HPDE6-E6E7 (cell line): Measurements from ENCODE around the gene YAE1.
"Not testable (repeated sequence)": the region's sequence is repeated elsewhere in the genome, so short reads cannot be mapped to it uniquely, and the experiment has no call there.

Experiments
- DNase-seq: peaks from one replicate; pipeline ENCODE4 v3.0.0; 2011; ENCODE audit warnings: missing footprints; ENCODE audit errors: extremely low spot score

YAE1 gene, protein sequence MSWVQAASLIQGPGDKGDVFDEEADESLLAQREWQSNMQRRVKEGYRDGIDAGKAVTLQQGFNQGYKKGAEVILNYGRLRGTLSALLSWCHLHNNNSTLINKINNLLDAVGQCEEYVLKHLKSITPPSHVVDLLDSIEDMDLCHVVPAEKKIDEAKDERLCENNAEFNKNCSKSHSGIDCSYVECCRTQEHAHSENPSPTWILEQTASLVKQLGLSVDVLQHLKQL

DNA sequence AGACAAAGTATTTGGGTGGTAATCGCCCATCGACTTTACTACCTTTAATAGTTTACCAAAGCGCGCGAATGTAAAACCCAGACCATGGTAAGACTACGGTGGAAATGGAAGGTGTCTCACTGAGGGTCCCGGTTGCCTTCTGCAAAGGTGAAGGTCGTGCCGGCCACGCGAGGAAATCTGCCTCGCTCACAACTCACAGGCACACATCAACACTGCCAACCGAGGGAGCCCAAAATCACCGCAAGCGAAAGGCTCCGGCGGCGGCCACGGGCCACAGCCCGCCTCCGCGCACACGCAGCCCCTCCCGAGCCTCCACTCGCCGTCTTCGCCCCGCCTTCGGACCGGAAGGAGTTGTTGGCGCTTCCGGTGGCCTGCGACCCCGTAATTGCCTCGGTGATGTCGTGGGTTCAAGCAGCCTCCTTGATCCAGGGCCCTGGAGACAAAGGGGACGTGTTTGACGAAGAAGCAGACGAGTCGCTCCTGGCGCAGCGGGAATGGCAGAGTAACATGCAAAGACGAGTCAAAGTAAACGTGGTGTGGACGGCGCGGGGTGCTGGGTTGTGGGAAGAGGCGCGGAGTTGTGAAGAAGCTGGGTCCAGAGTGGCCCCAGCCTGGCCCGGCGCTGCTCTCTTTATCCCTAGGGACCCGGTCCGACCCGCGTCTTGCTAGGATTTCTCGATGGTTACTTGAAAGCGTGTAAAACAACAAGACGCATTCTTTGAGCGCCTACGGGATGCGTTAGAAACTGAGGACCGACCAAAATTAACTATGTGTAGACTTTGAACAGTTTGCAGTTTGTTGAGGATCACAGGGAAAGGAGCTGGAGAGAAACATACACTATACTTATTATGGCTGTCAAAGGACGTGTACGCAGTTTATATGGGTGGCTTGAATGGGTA is at the start of gene YAE1:
YAE1 (plus strand) TSS at position 382 of the 899 bp plus-strand sequence; CDS start at position 397, 15 bp downstream.
- peak; percentile 77 for DNase-seq

DNA sequence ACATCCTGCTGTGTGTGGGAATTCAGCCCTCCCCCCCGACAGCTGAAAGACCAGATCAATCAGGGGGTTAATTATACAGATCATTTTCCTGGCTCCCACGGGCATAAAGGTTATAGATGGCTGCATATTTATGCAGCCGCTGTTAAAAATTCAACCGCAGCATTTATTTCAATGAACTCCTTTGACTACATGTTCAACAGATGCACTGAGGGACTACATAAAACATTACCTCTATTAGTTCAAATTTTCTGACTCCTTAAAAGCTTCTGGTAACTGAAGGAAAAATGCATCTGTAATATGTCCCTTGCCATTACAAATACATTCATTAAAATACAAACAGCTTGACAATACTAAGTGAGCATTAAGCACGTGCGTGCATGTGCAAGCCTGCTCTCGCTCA is 49.7 kb upstream of the YAE1 start:
- no peak for DNase-seq

DNA sequence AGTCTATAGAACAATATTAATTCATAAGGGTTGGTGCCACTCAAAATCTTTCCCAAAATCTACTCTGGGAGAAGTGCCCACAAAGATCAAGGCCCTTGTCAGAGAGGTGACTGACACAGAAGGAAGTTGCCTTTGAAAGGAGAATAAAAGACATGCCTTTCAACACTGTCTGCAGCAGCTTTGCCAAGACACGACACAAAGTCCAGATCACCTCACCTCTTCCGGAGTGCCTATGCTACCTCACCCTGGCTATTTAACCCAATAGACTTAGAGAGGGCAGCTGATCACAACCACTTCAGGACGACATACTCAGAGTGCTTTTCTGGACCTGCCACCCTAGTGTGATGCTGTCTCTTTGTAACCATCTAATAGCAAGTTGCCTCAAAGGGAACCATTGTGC is 49.0 kb upstream of the YAE1 start:
- no peak for DNase-seq

DNA sequence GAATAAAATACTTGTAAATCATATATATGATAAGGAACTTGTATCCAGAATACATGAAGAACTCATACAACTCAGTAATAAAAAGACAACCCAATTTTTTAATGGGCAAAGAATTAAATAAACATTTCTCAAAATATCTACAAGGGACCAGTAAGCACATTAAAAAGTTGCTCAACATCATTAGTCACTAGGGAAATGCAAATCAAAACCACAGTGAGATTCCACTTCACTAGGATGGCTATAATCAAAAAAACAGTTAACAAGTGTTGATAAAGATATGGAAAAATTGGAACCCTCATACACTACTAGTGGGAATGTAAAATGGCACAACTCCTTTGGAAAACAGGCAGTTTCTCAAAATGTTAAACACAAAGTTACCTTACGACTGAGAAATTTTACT is 40.3 kb upstream of the YAE1 start:
- no peak for DNase-seq

DNA sequence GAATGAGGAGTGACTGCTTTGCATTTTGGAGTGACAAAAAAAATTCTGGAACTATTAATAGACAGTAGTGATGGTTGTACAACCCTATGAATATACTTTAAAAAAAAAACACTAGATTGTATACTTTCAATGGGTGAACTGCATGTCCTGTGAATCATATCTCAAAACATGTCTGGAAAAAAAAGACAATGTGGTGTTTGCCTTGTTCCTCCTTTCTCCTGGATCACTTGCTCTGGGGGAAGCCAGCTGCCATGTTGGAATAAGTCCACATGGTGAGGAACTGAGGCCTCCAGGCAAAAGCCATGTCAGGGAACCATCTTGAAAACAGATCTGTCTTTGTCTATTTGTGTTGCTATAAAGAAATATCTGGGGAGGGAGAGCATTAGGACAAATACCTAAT is 39.5 kb upstream of the YAE1 start:
- DNase-seq = no peak

DNA sequence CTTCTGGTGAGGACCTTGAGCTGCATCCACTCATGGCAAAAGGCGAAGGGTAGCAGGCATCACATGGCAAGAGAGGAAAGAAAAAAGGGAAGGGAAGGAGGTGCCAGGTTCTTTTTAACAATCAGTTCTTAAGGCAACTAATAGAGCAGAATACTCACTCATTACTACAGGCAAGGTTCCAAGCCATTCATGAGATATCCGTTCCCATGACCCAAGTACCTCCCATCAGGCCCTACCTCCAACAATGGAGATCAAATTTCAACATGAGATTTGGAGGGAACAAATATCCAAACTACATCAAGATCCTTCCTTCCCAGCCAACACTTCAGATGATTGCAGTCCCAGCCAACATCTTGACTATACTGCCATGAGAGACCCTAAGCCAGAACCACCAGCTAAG is 38.9 kb upstream of the YAE1 start:
- DNase-seq = no peak

DNA sequence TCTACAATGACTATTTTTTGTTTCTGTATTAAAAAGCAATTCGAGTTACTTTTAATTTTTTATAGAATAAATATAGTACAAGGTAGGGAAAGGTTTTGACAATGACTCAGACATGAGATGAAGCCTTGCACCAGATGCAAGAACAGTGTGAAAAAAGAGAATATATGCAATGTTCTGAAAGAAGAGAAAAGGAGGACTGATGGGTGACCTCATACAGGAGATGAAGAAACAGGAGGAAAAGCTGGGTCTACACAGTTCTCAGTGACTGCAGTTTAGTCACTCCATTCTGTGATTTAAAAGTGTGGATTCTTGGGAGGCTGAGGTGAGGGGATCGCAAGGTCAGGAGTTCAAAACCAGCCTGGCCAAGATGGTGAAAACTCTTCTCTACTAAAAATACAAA is 38.3 kb upstream of the YAE1 start:
- DNase-seq = no peak

DNA sequence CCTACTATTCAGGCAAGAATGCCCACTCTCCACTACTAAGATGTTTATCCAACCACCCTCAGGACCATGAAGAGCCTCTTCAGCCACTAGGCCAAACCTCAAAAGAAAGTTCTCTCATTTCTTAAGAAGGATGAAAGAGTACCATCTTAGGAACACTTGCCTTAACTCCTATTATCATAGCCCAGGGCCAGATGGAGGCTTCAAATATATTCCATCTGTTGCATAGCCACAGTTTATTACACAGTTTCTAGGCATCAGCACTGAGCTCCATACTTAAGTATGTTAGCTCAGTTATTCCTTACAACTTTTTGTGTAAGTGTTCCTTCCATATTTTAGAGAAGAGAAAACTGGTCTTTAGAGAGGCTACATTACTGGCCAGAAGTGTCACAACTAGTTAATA is 37.4 kb upstream of the YAE1 start:
- no peak for DNase-seq

DNA sequence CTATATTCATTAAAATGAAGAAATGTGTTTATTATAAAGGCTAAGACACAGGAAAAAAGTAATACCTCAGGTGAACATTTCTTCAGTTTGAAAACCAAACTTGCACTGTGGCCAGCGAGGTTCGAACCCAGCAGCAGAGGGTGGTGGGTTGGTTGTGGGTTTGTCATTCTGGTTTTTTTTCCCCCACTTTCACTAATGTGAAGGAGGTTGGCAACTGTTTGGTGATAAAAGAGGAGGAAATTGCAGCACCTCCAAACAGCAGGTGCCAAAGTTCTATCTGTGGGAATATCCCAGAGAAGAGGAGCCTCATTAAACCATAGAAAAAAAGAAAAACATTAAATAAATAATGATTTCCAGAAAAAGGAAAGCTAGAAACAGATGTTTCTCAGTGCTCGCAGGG is 36.6 kb upstream of the YAE1 start:
- DNase-seq = no peak

DNA sequence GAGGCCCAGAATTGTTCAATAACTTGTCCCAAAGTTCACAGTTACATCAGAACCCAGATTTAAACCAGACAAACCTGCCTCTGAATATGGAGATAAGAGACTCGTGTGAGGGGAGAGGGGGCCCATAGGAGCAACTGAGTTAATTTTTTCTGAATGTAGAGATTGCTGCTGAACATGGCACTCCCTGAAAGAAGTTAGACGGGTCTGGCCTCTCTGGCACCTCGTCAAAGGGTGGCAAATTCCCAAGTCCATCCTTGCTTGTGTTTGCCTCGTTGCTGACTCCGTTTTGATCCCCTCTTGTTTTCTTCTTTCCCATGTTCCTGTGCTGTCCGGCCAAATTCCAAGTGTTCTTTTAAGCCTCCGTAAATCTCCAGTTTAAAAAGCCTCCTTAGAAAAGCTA is 35.2 kb upstream of the YAE1 start:
- DNase-seq = no peak

DNA sequence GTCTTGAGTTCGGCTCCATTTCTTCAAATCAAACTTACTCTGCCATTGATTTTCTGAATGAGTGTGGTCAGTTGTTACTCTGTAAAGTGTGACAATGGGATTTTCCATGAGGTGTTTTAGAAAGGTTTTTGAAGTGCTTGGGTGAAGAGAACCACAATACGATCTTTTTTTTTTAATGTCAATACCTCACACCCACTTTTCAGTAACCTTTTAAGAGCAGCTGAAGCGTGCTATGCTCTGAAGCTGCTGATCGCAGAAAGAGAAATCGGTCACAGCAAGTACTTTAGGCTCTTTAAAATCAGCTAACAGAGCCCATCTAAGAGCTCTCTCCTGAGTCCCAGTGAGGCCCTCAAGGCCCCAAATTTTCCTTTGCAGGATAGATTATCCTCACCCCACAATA is 34.4 kb upstream of the YAE1 start:
- no peak for DNase-seq

DNA sequence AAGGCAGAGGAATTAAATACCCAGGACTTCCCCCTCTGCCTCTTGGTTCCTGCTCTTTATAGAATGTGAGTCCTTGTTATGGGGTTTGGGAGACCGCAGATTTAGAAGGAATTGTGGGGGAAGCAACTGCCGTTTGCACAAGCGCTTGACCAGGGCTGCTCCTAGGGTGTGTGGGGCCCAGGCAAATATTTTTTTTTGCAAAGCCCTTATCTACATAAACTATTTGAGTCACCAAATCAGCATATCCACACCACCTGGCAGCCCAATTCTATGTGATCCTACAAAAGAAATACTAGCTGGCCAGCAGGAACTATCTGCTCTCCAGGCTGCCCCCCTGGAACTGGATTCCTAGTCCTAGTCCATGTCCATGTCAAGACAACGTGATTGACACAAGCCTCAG is 33.4 kb upstream of the YAE1 start:
- DNase-seq = no peak

DNA sequence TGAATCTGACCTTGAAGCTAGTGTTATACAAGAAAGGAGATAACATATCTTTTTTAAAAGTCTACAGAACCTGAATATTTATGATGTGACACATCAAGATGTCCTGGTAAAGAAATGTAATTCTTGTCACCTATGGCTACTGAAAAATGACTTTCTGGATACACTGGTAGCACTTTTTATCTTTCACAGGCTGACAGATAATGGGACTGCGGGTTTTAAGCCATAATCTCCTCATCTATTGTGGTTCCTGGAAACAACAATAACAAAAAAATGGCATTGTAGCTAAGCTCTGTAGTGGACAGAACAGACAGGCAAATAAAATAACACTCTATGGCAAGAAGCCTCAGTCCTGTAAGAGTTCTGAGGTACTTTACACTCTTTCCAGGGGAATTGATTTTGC is 31.6 kb upstream of the YAE1 start:
- no peak for DNase-seq

DNA sequence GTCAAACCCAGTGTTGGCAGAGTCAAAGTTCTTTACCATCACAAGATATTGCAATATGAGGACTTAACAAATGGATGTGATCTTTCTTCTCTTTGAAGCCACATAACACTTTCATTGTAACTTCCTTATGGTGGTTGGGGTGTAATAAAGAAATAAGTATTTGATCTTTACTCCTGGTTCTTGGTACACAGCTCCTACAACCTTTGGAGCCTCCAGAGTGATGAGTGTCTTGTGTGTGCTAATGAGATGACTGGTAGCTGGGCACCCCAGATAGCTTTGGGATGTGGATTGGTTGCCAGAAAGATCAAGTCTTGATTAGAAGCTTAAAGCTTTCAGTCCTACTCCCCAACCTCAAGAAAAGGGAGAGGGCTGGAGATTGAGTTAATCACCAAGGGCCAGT is 31.1 kb upstream of the YAE1 start:
- DNase-seq = no peak

DNA sequence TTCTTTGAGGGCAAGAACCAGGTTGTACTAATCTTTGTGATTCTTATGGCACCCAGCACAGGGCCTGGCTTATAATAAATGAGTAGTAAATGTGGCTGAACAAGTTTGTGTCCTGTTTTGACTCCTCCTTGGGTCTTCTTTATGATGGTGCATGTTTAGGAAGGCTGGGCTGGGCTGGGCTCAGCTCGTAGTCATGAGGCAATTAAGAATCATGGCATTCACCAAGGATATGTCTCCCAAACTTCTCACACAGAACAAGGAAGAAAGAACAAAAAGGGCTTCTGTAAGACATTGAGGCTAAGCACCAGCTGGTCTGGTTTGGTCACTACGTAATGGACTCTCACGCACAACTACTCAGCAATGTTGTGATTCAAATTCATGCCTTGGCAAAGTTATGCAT is 30.5 kb upstream of the YAE1 start:
- DNase-seq = no peak

DNA sequence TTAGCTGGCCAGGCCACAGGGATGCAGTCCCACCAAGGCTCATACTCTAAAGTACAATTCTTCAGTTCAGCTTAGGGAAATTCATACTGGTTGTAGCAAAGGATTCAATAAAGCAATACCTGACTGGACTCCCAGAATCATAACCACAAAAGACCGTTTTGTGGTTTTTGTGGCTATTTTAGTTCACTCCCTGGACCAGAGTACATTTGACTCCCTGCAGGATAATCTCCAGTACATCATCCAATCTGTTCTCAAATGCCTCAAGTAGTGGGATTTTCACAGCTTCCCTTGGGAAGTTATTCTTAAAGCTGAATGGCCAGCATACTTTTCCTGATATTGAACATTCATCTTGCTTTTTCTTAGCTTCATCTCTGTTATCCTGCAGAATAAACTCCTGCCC is 29.3 kb upstream of the YAE1 start:
- no peak for DNase-seq

DNA sequence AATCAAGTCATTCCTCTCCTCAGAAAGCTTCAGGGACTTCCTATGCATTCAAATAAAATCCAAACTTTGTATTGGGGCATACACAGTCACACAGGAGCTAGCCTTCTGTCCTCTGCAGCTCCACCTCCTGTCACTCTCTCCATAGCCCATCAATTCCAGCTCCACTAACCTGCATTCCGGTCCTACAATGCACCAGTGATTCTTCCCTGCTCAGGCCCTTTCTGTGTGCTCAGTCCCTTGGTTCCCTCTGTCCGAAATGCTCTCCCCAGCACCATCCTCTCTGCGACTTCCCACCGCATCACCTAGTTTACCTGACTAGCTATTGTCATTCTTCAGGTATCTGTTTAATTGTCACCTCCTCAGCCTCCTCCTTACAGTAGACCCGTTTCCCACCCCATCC is 26.4 kb upstream of the YAE1 start:
- no peak for DNase-seq

DNA sequence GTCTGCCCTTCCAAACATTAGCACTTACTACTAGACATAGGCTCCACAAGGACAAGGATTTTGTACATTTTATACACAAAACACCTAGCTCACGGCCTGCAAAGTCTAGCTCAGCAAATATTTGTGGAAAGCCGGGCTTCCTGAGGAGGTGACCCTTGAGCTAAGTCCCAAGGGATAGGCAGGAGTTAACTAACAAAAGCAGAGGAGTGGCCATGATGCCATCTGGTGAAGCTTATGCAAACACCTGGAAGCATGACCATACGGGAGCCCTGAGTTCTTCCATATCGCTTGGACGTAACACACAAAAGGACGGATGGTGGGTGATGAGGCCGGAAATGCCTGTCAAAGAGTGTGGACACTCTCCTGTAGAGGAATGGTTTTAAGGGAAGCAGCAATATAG is 25.9 kb upstream of the YAE1 start:
- no peak for DNase-seq

DNA sequence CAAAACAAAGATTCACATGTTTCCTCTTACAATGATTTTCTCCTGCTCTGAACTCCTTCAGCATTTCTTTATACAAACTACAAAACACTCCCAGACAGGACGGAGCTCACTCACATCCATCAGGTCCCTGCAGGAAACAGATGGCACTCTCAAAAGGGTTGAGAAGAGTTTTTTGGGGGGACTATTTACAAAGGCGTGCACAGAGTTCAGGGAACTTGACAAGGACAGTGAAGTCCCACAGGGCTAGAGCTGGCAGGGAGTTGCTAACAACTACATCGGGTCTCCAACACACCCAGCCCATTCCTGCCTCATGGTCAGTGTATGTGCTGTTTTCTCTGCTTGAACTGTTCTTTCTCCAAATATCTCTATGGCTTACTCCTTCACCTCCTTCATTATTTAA is 24.7 kb upstream of the YAE1 start:
- DNase-seq = no peak

DNA sequence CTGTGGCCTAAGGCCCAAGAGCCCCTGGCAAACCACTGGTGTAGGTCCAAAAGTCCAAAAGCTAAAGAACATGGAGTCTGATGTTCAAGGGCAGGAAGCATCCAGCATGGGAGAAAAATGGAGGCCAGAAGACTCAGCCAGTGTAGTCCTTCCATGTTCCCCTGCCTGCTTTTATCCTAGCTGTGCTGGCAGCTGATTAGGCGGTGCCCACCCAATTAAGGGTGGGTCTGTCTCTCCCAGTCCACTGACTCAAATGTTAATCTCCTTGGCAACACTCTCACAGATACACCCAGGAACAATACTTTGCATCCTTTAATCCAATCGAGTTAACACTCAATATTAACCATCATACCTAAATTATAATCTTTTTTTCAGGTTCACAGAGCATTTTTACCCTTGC is 21.4 kb upstream of the YAE1 start:
- not testable (repeated sequence) for DNase-seq

DNA sequence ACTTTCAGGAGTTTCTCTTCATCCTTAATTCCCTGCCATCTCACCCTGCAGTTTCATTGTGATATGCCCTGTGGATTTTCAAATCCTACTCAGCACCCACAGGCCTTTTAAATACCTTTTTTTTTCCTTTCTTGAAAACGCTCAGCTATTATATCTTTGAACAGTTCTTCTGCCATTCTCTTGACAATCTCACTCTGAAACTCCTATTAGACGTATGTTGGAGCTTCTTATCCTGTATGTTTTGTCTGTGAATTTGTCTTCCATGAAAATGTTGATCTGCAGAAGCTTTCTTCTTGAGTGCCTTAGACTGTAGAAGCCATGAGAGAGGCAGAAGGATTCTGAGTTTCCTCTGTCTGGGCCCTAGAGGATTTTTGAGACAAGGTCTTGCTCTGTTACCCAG is 18.9 kb upstream of the YAE1 start:
- DNase-seq = no peak

DNA sequence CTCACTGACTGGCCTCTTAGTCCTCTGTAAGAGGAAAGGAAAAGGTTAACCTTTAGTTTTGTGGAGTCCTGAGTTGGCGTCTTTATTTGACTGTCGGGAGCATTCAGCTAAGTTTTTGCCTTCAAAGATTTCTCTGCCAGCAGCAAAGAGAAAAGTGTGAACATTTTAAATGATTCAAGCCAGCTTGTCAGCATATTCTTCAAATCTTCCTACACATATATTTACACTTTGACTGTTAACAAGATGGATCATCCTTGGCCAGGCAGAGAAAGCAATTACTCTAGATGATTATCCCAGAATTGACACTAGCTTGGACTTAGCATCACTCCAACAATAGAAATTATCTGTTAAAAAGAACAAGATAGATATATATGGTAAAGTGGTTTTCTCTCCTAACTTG is 15.8 kb upstream of the YAE1 start:
- DNase-seq = no peak

DNA sequence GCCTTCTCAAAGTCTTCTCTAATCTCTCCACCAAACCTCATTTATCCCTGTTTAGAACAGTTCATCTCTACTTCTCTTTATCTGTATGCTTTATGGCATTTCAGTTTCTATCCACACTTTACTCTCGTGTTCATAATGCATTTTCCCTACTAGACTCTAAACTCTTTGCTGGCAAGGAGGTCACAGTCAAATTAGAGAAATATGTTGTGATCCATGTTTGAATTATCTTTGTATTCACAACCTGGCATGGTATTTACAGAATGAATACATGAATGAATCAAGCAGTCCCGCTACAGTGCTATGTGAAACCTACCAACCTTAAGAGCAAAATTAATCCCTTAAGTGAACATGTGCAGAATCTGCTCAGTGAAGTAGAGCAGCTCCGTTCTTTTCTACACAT is 12.8 kb upstream of the YAE1 start:
- no peak for DNase-seq
